DMS53 treated with DMSO at 0.1 percent for 48 hours (cell line): ENCODE measurements around the gene GPR21.

ENCODE experiments used
- DNase-seq: peaks from one replicate; lab custom pipeline; 2025; ENCODE audit not compliant: unreplicated experiment; lab: John Stamatoyannopoulos, UW

Gene GPR21

GRCh38 chr9:123033864-123034601 lies 566 bp downstream of the GPR21 start:
- DNase-seq, result no peak

- no peak for DNase-seq
Measured at GRCh38 chr9:123034881-123035510, 1.5 kb downstream of the GPR21 start.

- no peak for DNase-seq
Measured at GRCh38 chr9:123035791-123036190, 2.3 kb downstream of the GPR21 start.

GRCh38 chr9:123036893-123037545 lies 3.6 kb downstream of the GPR21 start:
- no peak for DNase-seq

- DNase-seq, result no peak
Measured at GRCh38 chr9:123039617-123040219, 6.3 kb downstream of the GPR21 start.

GRCh38 chr9:123040801-123041200 lies 7.3 kb downstream of the GPR21 start:
- no peak for DNase-seq

- no peak for DNase-seq
Measured at GRCh38 chr9:123041489-123041888, 8.0 kb downstream of the GPR21 start.

GRCh38 chr9:123043081-123043939 lies 9.8 kb downstream of the GPR21 start:
- DNase-seq, result no peak

- DNase-seq, result no peak
Measured at GRCh38 chr9:123044586-123044985, 11.1 kb downstream of the GPR21 start.

- no peak for DNase-seq
Measured at GRCh38 chr9:123046406-123047195, 13.1 kb downstream of the GPR21 start.

GRCh38 chr9:123048748-123049147 lies 15.3 kb downstream of the GPR21 start:
- no peak for DNase-seq

GRCh38 chr9:123049589-123050222 lies 16.2 kb downstream of the GPR21 start:
- no peak for DNase-seq

- no peak for DNase-seq
Measured at GRCh38 chr9:123053046-123053445, 19.6 kb downstream of the GPR21 start.

- DNase-seq, result no peak
Measured at GRCh38 chr9:123053711-123054110, 20.2 kb downstream of the GPR21 start.

- DNase-seq, result no peak
Measured at GRCh38 chr9:123058834-123059233, 25.4 kb downstream of the GPR21 start.

GRCh38 chr9:123059472-123060220 lies 26.2 kb downstream of the GPR21 start:
- DNase-seq, result no peak

- no peak for DNase-seq
Measured at GRCh38 chr9:123061216-123061615, 27.7 kb downstream of the GPR21 start.

- no peak for DNase-seq
Measured at GRCh38 chr9:123062351-123063176, 29.1 kb downstream of the GPR21 start.
